GM18520 (cell line): ENCODE results near the gene P4HB.

Experiments used
- ATAC-seq: cut with Tn5 transposase; IDR thresholded peaks from one replicate; pipeline ENCODE4 v1.9.1; 2021; ENCODE audit not compliant: unreplicated experiment

The P4HB gene

GRCh38 chr17:81898029-81898866 is 37.9 kb upstream of the P4HB start:
- ATAC-seq: no peak

GRCh38 chr17:81895400-81895799 is 35.1 kb upstream of the P4HB start:
- ATAC-seq: no peak

DNA sequence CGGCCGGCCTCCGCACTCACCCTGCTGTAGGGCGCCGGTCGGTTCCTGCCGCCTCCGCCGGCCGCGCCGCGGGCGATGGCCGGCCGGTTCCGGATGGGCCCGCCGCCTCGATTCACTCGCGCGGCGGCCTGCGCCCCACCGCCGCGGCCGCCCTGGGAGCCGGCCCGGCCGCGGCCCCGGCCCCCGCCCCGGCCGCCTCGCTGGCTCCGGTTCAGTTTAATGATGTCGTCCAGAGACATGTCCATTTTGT is 30.9 kb upstream of the P4HB start:
- peak; percentile 21 for ATAC-seq

DNA sequence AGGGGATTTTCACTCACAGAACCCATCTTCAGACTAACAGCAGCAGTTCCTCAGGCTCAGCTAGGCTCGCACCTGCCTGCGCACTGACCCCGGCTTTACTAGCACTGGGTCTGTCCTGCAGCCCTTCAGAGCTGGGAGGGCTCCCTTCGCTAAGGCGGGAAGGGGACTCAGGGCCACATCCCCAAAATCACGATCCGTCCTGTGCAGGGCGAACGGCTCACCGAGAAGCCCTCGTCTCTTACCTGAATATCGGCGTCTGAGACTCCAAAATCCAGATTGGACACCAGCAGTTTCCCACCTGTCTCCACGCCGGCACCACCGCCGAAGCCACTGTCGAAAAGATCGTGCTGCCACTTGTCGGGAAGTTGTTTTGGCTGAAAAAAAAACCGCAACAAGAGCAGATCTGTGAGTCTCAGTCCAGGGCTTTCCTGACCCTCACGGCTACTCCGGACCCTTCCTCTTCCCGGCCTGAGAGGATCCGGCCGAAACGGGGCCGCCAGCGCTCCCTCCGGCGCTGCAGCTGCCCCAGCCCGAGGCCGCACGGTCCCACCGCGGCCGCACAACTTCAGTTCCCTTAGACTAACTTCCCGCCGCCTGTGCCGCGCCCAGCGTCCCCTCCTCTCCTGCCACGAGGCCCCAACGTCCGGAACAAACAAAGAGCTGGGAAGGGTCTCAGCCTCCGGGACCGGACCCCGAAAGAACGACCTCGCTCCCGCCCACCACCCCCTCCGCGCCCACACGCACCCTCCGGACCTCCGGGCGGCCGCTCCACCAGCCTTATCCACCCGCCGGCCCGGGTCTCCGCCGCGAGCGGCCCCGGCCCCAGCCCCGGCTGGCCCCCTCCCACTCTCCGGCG is 30.3 kb upstream of the P4HB start:
- no peak for ATAC-seq

DNA sequence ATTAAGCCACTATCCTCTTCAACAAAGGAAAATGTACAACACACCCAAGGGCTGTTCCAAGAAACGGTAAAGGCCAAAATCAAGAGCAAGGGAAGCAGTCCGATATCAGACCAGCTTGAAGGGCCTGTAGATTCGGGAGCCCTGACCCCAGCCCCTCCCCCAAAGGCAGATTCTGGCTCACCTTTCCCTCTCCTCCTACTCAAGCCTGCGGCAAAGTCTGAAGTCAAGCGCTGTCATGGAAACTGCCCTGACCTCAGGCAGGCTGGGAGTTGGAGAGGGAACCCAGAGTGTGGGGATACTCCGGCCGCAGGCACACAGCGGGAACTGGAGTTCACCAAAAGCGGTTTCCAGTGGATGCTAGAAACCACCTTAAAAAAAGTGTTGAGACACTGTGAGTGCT is 29.3 kb upstream of the P4HB start:
- ATAC-seq: no peak

- ATAC-seq: no peak
Observed at GRCh38 chr17:81888988-81889595, 28.8 kb upstream of the P4HB start.

GRCh38 chr17:81888105-81888987 is 28.0 kb upstream of the P4HB start:
- ATAC-seq: no peak

DNA sequence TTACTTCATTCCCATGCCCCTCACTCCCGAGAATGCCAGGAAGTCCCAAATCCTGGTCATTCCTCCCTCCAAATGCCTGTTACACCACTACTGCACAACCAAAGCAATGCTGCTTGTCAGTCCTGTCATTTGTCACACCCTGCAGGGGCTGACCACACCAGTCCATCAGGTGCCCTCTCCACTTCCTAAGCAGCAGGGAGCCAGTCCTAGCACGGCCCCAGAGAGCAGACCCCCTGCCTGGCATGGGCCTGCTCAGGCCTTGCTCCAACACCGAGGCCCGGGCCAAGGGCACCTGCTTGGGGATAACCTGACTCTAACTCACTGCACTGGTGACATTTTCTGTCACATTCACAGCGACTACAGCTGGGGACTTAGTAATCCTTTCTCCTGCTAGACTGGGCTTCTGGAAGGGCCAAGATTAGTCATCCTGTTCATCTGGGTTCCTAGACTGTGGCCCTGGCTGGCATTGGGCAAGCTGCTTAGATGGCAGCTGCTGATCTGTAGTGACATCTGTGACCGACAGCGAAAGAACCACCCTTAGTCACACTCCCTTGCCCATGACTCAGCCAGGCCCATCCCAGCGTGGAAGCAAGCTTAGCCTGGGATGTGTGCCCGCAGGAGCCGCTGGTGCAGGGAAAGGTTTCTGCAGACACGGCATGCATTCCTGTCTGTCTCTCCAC is 25.7 kb upstream of the P4HB start:
- ATAC-seq: no peak

- no peak for ATAC-seq
Observed at GRCh38 chr17:81885454-81885853, 25.1 kb upstream of the P4HB start.

DNA sequence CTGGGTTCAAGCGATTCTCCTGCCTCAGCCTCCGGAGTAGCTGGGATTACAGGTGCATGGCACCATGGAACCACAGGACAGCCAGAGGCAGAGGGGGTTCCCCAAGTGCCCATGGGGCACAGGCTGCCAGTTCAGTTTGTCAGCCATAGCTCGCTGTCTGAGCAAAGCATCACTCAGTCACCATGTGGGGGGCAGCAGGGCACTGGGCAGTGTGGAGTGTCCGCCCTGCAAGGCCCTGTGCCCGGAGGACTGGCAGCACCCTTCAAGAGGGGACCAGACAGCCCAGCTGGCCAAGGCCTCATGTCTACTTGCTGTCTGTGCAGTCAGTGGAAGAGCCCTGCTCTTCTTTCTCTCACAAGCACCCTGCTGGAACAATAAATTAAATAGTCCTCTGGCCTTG is 24.6 kb upstream of the P4HB start:
- no peak for ATAC-seq

DNA sequence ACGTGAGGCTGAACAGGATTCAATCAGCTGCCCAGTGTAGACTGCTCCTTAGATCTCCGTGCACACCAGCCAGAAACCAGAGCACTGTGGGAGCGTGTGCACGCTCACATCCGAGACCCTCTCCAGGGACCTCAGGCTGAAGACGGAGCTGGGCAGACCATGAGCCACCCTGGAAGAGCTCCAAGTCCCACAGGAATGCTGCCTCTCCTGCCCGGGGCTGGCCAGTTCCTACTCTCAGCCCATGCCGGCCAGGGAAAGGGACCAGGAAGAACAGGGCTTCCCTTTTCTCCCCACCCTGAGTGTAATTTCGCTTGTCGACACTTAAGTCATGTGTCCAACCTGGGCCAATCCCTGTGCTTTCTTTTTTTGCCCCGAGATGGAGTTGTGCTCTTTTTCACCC is 24.2 kb upstream of the P4HB start:
- ATAC-seq: no peak

- no peak for ATAC-seq
Observed at GRCh38 chr17:81879121-81879520, 18.8 kb upstream of the P4HB start.

DNA sequence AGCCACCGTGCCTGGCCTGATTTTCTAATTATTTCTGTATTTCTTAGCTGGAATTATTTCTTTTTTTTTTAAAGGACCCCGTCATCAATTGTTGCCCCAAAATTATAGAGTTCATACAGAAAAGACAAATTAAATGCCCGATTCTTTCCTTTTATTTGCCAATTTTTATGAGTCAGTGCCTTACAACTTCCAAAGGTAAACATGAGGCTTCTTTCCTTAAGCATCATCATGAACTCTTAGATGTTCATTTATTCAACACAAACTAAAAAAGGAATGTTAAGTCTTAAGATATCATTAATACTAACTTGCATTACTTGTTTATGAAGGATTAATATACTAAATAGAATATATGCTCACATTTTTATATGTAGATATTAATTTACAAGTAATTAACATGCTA is 18.0 kb upstream of the P4HB start:
- ATAC-seq: no peak

DNA sequence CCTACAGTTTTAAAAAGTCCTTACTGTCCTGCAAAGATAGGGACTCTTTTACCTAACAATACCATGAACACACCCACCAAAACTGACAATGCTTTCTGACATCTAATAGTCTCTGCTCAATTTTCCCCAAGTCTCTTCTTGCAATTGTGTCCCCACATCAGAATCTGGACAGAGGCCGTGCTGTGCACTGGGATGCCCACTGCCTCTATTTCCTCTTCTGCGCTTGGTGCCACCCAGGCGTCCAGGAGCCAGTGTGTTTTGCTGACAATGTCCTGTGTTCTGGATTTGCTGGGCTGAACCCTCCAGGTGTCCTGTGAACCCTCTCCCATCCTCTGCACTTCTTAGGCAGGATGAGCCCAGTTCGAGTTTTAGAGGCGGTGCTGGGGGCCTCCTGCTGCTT is 17.2 kb upstream of the P4HB start:
- no peak for ATAC-seq

DNA sequence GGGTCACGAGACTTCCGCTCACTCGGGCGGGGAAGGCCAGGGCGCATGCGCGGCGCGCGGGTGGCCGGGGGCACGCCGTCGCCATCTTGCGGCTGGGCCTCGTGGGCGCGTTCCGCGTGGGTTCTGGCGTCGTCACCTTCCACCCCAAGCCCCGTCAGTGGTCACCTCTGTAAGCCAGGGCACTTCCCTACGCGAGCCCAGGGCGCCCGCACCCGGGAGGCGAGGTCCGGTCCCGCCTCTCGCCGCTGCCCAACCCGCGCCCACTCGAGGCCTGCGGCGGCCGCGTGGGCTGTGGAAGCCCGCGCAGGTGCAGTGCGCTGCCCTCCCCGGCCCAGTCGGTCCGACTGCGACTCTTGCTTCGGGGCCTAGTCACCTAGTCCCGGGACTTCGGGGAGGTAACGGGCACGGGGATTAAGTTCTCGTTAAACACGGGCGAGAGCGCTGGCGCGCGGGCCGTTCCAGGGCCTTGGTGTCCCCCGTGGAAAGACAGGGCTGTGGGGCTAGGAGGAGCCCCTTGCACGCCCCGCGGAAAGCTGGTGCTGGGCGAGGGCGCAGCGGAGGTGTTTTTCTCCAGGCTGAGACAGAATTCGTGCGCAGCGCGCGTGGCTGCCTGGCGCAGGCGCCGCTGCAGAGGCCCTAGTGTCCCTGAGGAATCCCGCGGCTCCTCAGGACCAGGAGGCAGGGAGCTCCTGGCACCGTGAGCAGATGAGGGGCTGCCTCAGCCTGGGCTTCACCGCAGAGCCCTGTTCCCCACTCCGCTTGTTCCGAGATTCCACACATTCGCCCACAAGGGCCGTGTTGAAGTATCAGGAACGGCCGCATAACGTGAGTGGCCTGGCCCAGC is 11.3 kb upstream of the P4HB start:
- peak; percentile 36 for ATAC-seq

GRCh38 chr17:81870981-81871386 is 10.6 kb upstream of the P4HB start, which contains the start of gene ARHGDIA:
Gene ARHGDIA, minus strand, starts transcription at chr17:81871337. Its CDS starts 1,407 bp downstream, at chr17:81869930.
- ATAC-seq: no peak

DNA sequence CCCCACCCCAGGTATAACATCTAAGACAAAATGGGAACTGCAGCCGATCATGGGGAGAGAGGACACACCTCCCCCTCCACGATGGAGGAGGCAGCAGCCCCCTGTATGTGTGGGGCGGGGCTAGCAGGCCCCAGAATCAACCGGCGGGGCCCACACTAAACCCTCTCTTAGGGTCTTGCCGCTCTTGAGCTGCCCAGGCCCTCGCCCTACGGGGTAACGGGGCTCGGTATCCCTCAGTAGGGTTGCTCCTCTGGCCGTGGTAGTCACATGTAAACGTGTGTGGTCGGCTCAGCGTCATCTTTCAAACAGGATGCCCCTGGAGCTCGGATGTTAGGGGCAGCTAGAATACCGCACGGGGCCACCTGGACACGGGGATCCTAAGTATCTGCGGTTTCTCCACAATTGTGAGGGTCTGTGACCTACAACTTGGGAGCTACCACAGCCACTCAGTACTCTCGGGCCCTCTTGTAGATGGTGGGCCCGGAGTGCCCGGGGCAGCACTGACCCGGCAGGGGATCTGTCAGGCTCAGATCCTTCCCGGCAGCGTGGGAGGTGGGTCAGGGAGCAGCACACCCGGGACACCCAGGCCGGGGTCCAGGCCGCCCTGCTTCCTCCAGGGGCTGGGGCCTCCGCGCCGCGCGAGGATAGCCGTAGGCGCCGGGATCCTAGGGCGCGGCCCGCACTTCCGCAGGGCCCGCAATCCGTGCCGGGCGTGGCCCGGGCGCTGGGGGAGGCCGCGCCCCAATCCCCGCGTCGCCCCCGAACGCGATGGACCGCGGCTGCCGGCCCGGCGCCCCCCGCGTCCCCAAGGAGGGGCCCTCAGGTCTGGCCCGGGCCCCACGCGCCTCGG is 10.0 kb upstream of the P4HB start:
- ATAC-seq: no peak
